Erythroblast (primary cell): ENCODE data around the gene TMC1.

Experiments
- GATA1 ChIP-seq: IDR thresholded peaks from 2 replicates; pipeline ENCODE4 v1.6.1; 2011; ENCODE audit warnings: low read depth, mild to moderate bottlenecking, control low read depth, low read length, moderate library complexity
- POLR2A ChIP-seq: IDR thresholded peaks from 2 replicates; pipeline ENCODE4 v1.6.1; 2011; ENCODE audit warnings: mild to moderate bottlenecking, low read length

DNA sequence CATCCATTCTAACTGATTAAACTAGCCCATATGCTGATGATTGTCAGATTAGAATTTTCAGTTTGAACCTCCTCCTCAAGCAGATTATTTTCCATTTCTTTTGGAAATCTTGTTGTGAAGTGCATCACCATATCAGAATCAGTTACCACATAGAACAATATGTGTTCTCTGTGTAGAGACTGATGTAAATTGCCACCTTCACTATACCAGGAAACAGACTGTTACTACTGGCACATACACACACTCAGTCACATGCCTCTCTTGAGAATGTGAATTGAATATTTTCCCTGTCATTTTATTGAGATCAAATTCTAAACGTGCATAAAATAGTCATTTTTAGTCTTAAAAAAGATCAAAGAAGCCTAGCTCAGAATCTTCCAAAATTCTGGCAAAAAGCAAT lies 270.0 kb downstream of the TMC1 start:
- TF ChIP-seq POLR2A = no peak
- TF ChIP-seq GATA1 = no peak
